ENCODE measurements around the gene FHAD1. TPM values are rescaled to one million over a fixed set of nuclear protein-coding genes. Genes with fewer than 3 reads are reported as not detected.

Gene FHAD1
- total and polyA plus RNA-seq, 9 of the 15 experiments (the other 6 are each of a cell fraction or from before 2014, with no cell fraction given): 0.32 to 2.1 (median 1.5) TPM; not detected in 1

GRCh38 chr1:15321601-15322000 is 74.6 kb downstream of the FHAD1 start:
- intact Hi-C loops (cut with micrococcal nuclease): loop anchor here (5.0 kb wide), 2 partner anchors 96 to 181 kb away; no protein-coding TSS in a partner anchor
- WGBS (ENCODE audit: insufficient coverage, low coverage, missing lambda C conversion rate): 43% methylated on average over 2 of the region's 2 CpGs
- no peak overlapping the region for H3K27ac ChIP-seq (ENCODE audit: extremely low read depth, low read depth, low read length)
- no peak for TF ChIP-seq PKNOX1 (IDR thresholded peaks at IDR 0.05)
- TF ChIP-seq LCOR (CRISPR knock-in tag; IDR thresholded peaks at IDR 0.05): no peak
- no peak for TF ChIP-seq HDAC6 (IDR thresholded peaks at IDR 0.05; ENCODE audit: low read depth, low read length)
- TF ChIP-seq CTBP1 (IDR thresholded peaks at IDR 0.05; ENCODE audit: borderline replicate concordance): no peak
- TF ChIP-seq ZC3H8 (IDR thresholded peaks at IDR 0.05): no peak
- no peak for TF ChIP-seq REST (IDR thresholded peaks at IDR 0.05; ENCODE audit: borderline replicate concordance)
- TF ChIP-seq REST (CRISPR knock-in tag; IDR thresholded peaks at IDR 0.05; ENCODE audit: low read depth): no peak
- no peak for TF ChIP-seq MECOM (CRISPR knock-in tag; IDR thresholded peaks at IDR 0.05)
- TF ChIP-seq FOXA3 (CRISPR knock-in tag; conservative IDR thresholded peaks at IDR 0.05 in 1 of 2, IDR thresholded peaks at IDR 0.05 in 1 of 2): no peak
- no peak for TF ChIP-seq NFE2 (IDR thresholded peaks at IDR 0.05; ENCODE audit: low read depth)
- no peak for TF ChIP-seq NCOA1 (IDR thresholded peaks at IDR 0.05; ENCODE audit: low read depth)
- no peak for TF ChIP-seq HMGN3 (IDR thresholded peaks at IDR 0.05; ENCODE audit: borderline replicate concordance, extremely low read depth, insufficient read length, low read depth, low read length)
- no peak for TF ChIP-seq FOS (IDR thresholded peaks at IDR 0.05; ENCODE audit: extremely low read depth, insufficient read length)

More at GRCh38 chr1:15321601-15322000, 74.6 kb downstream of the FHAD1 start:
- ChIA-PET POLR2A (no interaction called here), CTCF (ENCODE audit: low intra/inter-chr PET ratio) (no interaction called here)
- DNase-seq (ENCODE audit: extremely low read depth in 1 of 4, low spot score in 3 of 4): no peak
- Histone ChIP-seq H3K9me3 (replicated peaks; ENCODE audit: control insufficient read depth, insufficient read depth, low read depth, low read length) (0 out of 2 replicates have a peak, but pooled peaks cover 3% of the 10 kb centered on the region), H4K20me1 (replicated peaks; ENCODE audit: control insufficient read depth, insufficient read depth, low read length) (0 out of 2 replicates have a peak, but pooled peaks cover 5% of the 10 kb centered on the region), H3K4me1 (replicated peaks in 1 of 2; ENCODE audit: control insufficient read depth in 2 of 2, insufficient read depth in 2 of 2, low read length in 2 of 2) (peaks cover 15 to 18% of the 10 kb centered on the region in 2 experiments), H3K4me2 (ENCODE audit: insufficient read depth, low read length) (no peak overlapping the region), H3K79me2 (ENCODE audit: control insufficient read depth, insufficient read depth, low read length) (no peaks in the 10 kb centered on the region), H3K9ac (ENCODE audit: insufficient read depth in 1 of 2, low read depth in 2 of 2, low read length in 2 of 2) (no peak overlapping the region), H3K9me1 (ENCODE audit: control insufficient read depth, insufficient read depth, low read length) (no peaks in the 10 kb centered on the region), H3K36me3 (ENCODE audit: control insufficient read depth, insufficient read depth, low read length) (no peaks in the 10 kb centered on the region), H3K4me3 (no peak overlapping the region), H3K27me3 (ENCODE audit: control insufficient read depth in 2 of 2, insufficient read depth in 2 of 2, low read length in 2 of 2) (peaks cover 0 to 8% of the 10 kb centered on the region in 2 experiments; a peak in 3 of 5 replicates), H2AFZ (ENCODE audit: low read depth, low read length) (no peak overlapping the region)
- in situ Hi-C loops (cut with MboI): no loop called here
- no TSS peak for BruUV-seq (replicated peaks)
- no peak for FAIRE-seq
- ATAC-seq: no peak

All from K562 (cell line).